ENCODE data around the gene KRT84. TPM values are rescaled to one million over a fixed set of nuclear protein-coding genes. Genes with fewer than 3 reads are reported as not detected.

The KRT84 gene
- total RNA-seq, 1 donor from 2014 or later: not detected

DNA sequence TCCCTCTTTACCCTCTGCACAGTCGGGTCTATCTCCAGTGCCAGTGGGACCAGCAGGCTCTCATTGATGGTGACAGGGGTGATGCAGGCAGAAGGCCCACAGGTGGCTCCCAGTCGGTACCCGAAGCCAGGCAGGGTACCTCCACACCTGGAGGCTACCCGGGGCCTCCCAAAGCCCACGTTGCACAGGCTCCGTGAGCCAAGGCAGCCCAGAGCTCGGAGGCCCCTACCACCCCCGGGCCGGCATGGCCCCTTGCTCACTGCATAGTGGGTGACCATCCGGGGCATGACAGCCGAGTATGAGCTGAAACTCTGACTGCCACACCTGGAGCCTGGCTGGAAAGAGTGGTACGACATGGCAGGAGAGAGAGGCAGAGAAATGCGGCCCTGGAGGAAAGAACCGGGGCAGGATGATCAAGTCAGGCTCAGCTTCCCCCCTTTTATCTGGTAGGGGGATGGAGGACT is 20.5 kb upstream of the KRT84 start, which contains the start of gene KRT82:
Gene KRT82, minus strand, starts transcription at position 414 of the 464 bp plus-strand sequence. Its CDS starts 58 bp downstream, at position 356.
- no peaks in the 10 kb centered on the region for H3K79me2 ChIP-seq (ENCODE audit: low read depth)
- H3K4me3 ChIP-seq: no peak within 1 kb of the TSS
- H3K27me3 ChIP-seq: no peaks in the 10 kb centered on the region
- peaks cover 4% of the 10 kb centered on the region for H3K4me1 ChIP-seq
- H3K9me3 Mint-ChIP-seq: peaks cover 4% of the 10 kb centered on the region
- H3K27me3 Mint-ChIP-seq (ENCODE audit: insufficient read depth, low read depth): peaks cover 7% of the 10 kb centered on the region
- no peak for DNase-seq (ENCODE audit: low spot score)
- H3K36me3 ChIP-seq: no peaks in the 10 kb centered on the region
- H3F3A ChIP-seq (ENCODE audit: low read depth): no peaks in the 10 kb centered on the region
- H3K4me2 ChIP-seq: no peak within 1 kb of the TSS
- peaks cover 5% of the 10 kb centered on the region for H3K4me1 Mint-ChIP-seq
- no peak within 1 kb of the TSS for H2AFZ ChIP-seq (replicated peaks)
- no peaks in the 10 kb centered on the region for H3K9me3 ChIP-seq (ENCODE audit: low read depth)
- H3K9ac ChIP-seq: no peak within 1 kb of the TSS
- no peak within 1 kb of the TSS for H3K27ac ChIP-seq
- H4K20me1 ChIP-seq (ENCODE audit: low read depth): no peaks in the 10 kb centered on the region
- H3K27ac Mint-ChIP-seq: no peak within 1 kb of the TSS
- H3K4me3 Mint-ChIP-seq: no peak within 1 kb of the TSS
- no peak for TF ChIP-seq EZH2phosphoT487 (IDR thresholded peaks at IDR 0.05)
- no peak for TF ChIP-seq CTCF (IDR thresholded peaks at IDR 0.05)
- TF ChIP-seq EZH2 (IDR thresholded peaks at IDR 0.05): no peak
- no peaks in the 10 kb centered on the region for H3K36me3 Mint-ChIP-seq

GRCh38 chr12:52404951-52405350 is 19.5 kb upstream of the KRT84 start:
- peaks cover 7% of the 10 kb centered on the region for H3K27me3 Mint-ChIP-seq (ENCODE audit: insufficient read depth, low read depth)
- no peak for DNase-seq (ENCODE audit: low spot score)
- TF ChIP-seq EZH2phosphoT487 (IDR thresholded peaks at IDR 0.05) (no peak), EZH2 (IDR thresholded peaks at IDR 0.05) (no peak), CTCF (IDR thresholded peaks at IDR 0.05) (no peak)

DNA sequence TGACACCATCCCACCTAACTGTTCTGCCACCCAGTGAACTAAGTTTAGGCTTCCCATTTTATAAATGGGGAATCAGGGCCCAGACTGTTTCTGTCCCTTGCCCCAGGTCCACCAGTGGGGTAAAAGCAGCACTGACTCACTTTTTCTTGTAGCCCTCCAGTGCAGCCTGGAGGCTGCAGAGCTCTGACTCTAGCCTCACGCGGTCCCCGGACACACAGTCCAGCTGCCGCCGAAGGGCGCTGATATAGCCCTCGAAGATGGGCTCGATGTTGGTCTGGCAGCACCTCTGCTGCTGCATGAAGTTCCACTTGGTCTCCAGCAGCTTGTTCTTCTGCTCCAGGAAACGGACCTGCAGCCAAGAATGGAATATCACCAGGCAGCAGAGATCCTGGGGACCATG is 18.1 kb upstream of the KRT84 start:
- no peak overlapping the region for H3K27ac ChIP-seq
- no peak for DNase-seq (ENCODE audit: low spot score)
- H3K36me3 Mint-ChIP-seq: no peaks in the 10 kb centered on the region
- H3K4me3 Mint-ChIP-seq: no peak overlapping the region
- peaks cover 4% of the 10 kb centered on the region for H3K4me1 ChIP-seq
- peaks cover 5% of the 10 kb centered on the region for H3K4me1 Mint-ChIP-seq
- no peaks in the 10 kb centered on the region for H3K36me3 ChIP-seq
- no peaks in the 10 kb centered on the region for H3K27me3 ChIP-seq
- H3K4me3 ChIP-seq: no peak overlapping the region
- no peaks in the 10 kb centered on the region for H3K9me3 Mint-ChIP-seq
- H3K27me3 Mint-ChIP-seq (ENCODE audit: insufficient read depth, low read depth): peaks cover 5% of the 10 kb centered on the region
- no peak overlapping the region for H2AFZ ChIP-seq (replicated peaks)
- H3K9ac ChIP-seq: no peak overlapping the region
- no peaks in the 10 kb centered on the region for H3K9me3 ChIP-seq (ENCODE audit: low read depth)
- H3K4me2 ChIP-seq: no peak overlapping the region
- H3K79me2 ChIP-seq (ENCODE audit: low read depth): no peaks in the 10 kb centered on the region
- H3F3A ChIP-seq (ENCODE audit: low read depth): no peaks in the 10 kb centered on the region
- H3K27ac Mint-ChIP-seq: no peak overlapping the region
- no peak for TF ChIP-seq EZH2 (IDR thresholded peaks at IDR 0.05)
- TF ChIP-seq EZH2phosphoT487 (IDR thresholded peaks at IDR 0.05): no peak
- H4K20me1 ChIP-seq (ENCODE audit: low read depth): no peaks in the 10 kb centered on the region

More at GRCh38 chr12:52404951-52405350, 19.5 kb upstream of the KRT84 start:
- H3K9me3 ChIP-seq (ENCODE audit: low read depth): no peaks in the 10 kb centered on the region
- no peak overlapping the region for H3K27ac ChIP-seq
- H3K4me2 ChIP-seq: no peak overlapping the region
- no peaks in the 10 kb centered on the region for H3K9me3 Mint-ChIP-seq
- no peaks in the 10 kb centered on the region for H3K36me3 Mint-ChIP-seq
- H3K9ac ChIP-seq: no peak overlapping the region
- no peaks in the 10 kb centered on the region for H3F3A ChIP-seq (ENCODE audit: low read depth)
- no peaks in the 10 kb centered on the region for H3K36me3 ChIP-seq
- peaks cover 5% of the 10 kb centered on the region for H3K4me1 Mint-ChIP-seq
- H3K27ac Mint-ChIP-seq: no peak overlapping the region
- H2AFZ ChIP-seq (replicated peaks): no peak overlapping the region
- no peak overlapping the region for H3K4me3 ChIP-seq
- no peaks in the 10 kb centered on the region for H4K20me1 ChIP-seq (ENCODE audit: low read depth)
- H3K4me3 Mint-ChIP-seq: no peak overlapping the region
- H3K4me1 ChIP-seq: peaks cover 4% of the 10 kb centered on the region
- H3K79me2 ChIP-seq (ENCODE audit: low read depth): no peaks in the 10 kb centered on the region
- H3K27me3 ChIP-seq: no peaks in the 10 kb centered on the region

GRCh38 chr12:52402873-52403540 is 17.6 kb upstream of the KRT84 start:
- no peaks in the 10 kb centered on the region for H3K36me3 ChIP-seq
- H3K4me1 ChIP-seq: peaks cover 4% of the 10 kb centered on the region
- H3K4me3 ChIP-seq: no peak overlapping the region
- Mint-ChIP-seq H3K4me3 (no peak overlapping the region), H3K4me1 (peaks cover 5% of the 10 kb centered on the region), H3K36me3 (no peaks in the 10 kb centered on the region), H3K27me3 (ENCODE audit: insufficient read depth, low read depth) (peaks cover 3% of the 10 kb centered on the region), H3K9me3 (no peaks in the 10 kb centered on the region), H3K27ac (no peak overlapping the region)
- H3K9ac ChIP-seq: no peak overlapping the region
- H3K9me3 ChIP-seq (ENCODE audit: low read depth): no peaks in the 10 kb centered on the region
- H3F3A ChIP-seq (ENCODE audit: low read depth): no peaks in the 10 kb centered on the region
- H4K20me1 ChIP-seq (ENCODE audit: low read depth): no peaks in the 10 kb centered on the region
- peak overlapping the region; percentile 51 for H2AFZ ChIP-seq (replicated peaks)
- H3K4me2 ChIP-seq: no peak overlapping the region
- H3K27ac ChIP-seq: no peak overlapping the region
- no peaks in the 10 kb centered on the region for H3K79me2 ChIP-seq (ENCODE audit: low read depth)
- DNase-seq (ENCODE audit: low spot score): no peak
- TF ChIP-seq EZH2 (IDR thresholded peaks at IDR 0.05) (no peak), CTCF (IDR thresholded peaks at IDR 0.05) (no peak), EZH2phosphoT487 (IDR thresholded peaks at IDR 0.05) (no peak)
- no peaks in the 10 kb centered on the region for H3K27me3 ChIP-seq

Measured in neural progenitor cell (in vitro differentiated cells).